MM.1S (cell line): Measurements from ENCODE around the gene GCC2.
"Not testable (repeated sequence)": the region's sequence is repeated elsewhere in the genome, so short reads cannot be mapped to it uniquely, and the experiment has no call there.

Source experiments
- DNase-seq: peaks from one replicate; pipeline ENCODE4 v3.0.0-alpha.2; 2015
- H2AFZ ChIP-seq: fragments of 300-600 bp; sonication (generic); 2 replicates; pipeline ENCODE4 v1.6.0; 2016; ENCODE audit warnings: antibody characterized with exemption, low read length
- H3F3A ChIP-seq: fragments of 300-600 bp; sonication (generic); 2 replicates; pipeline ENCODE4 v1.6.1; 2016; ENCODE audit warnings: mild to moderate bottlenecking, antibody characterized with exemption, low read length, moderate library complexity, mixed read lengths; ENCODE audit not compliant: insufficient read depth
- H3K27ac ChIP-seq: fragments of 300-600 bp; sonication (generic); 2 replicates; pipeline ENCODE4 v1.5.1; 2016; ENCODE audit warnings: mild to moderate bottlenecking, low read length
- H3K27me3 ChIP-seq: fragments of 300-600 bp; sonication (generic); replicated peaks from 2 replicates; pipeline ENCODE4 v1.6.0; 2016; ENCODE audit warnings: low read length; ENCODE audit not compliant: insufficient read depth
- H3K36me3 ChIP-seq: fragments of 300-600 bp; sonication (generic); replicated peaks from 2 replicates; pipeline ENCODE4 v1.6.1; 2016; ENCODE audit warnings: mild to moderate bottlenecking, low read length, mixed read lengths; ENCODE audit not compliant: insufficient read depth
- H3K4me1 ChIP-seq: fragments of 300-600 bp; sonication (generic); 2 replicates; pipeline ENCODE4 v1.6.1; 2016; ENCODE audit warnings: low read length, mixed read lengths
- H3K4me2 ChIP-seq: fragments of 300-600 bp; sonication (generic); 2 replicates; pipeline ENCODE4 v1.6.0; 2016; ENCODE audit warnings: low read depth, low read length
- H3K4me3 ChIP-seq: fragments of 300-600 bp; sonication (generic); 2 replicates; pipeline ENCODE4 v1.5.1; 2016; ENCODE audit warnings: low read length, mixed read lengths
- H3K79me2 ChIP-seq: fragments of 300-600 bp; sonication (generic); 2 replicates; pipeline ENCODE4 v1.6.1; 2016; ENCODE audit warnings: mixed run types, low read length, mixed read lengths
- H3K9ac ChIP-seq: fragments of 300-600 bp; sonication (generic); 2 replicates; pipeline ENCODE4 v1.6.1; 2016; ENCODE audit warnings: low read length, mixed read lengths
- H3K9me2 ChIP-seq: fragments of 300-600 bp; sonication (generic); replicated peaks from 2 replicates; pipeline ENCODE4 v1.6.1; 2016; ENCODE audit warnings: mild to moderate bottlenecking, low read length, mixed read lengths; ENCODE audit not compliant: insufficient read depth
- H3K9me3 ChIP-seq: fragments of 300-600 bp; sonication (generic); replicated peaks from 2 replicates; pipeline ENCODE4 v1.6.1; 2016; ENCODE audit warnings: mild to moderate bottlenecking, low read length, mixed read lengths; ENCODE audit not compliant: insufficient read depth
- H4K20me1 ChIP-seq: fragments of 300-600 bp; sonication (generic); 2 replicates; pipeline ENCODE4 v1.6.1; 2016; ENCODE audit warnings: mild to moderate bottlenecking, low read length, moderate library complexity, mixed read lengths; ENCODE audit not compliant: insufficient read depth
- EZH2 ChIP-seq: fragments of 300-600 bp; sonication (generic); optimal IDR thresholded peaks from 2 replicates; pipeline ENCODE3; 2017; ENCODE audit warnings: low read depth, mild to moderate bottlenecking, antibody characterized with exemption, low read length, mixed read lengths
- EZH2phosphoT487 ChIP-seq: fragments of 300-600 bp; sonication (generic); IDR thresholded peaks from 2 replicates; pipeline ENCODE4 v1.6.1; 2018; ENCODE audit warnings: antibody characterized with exemption, low read length
- TF ChIP-seq, protein P1 (sequence below): fragments of 300-600 bp; sonication (generic); IDR thresholded peaks from 2 replicates; pipeline ENCODE4 v1.5.1; 2016; ENCODE audit warnings: antibody characterized with exemption, low read length, mixed read lengths

Gene GCC2

GRCh38 chr2:108428286-108429009 lies 20.6 kb upstream of the GCC2 start:
- Histone ChIP-seq H3K27ac (no peak overlapping the region), H3K4me3 (no peak overlapping the region), H3F3A (no peaks in the 10 kb centered on the region), H3K9ac (no peak overlapping the region), H3K9me2 (no peaks in the 10 kb centered on the region), H2AFZ (no peak overlapping the region), H3K79me2 (no peaks in the 10 kb centered on the region), H3K27me3 (no peaks in the 10 kb centered on the region), H3K36me3 (no peaks in the 10 kb centered on the region), H3K4me2 (no peak overlapping the region), H4K20me1 (no peaks in the 10 kb centered on the region), H3K9me3 (no peaks in the 10 kb centered on the region), H3K4me1 (no peaks in the 10 kb centered on the region)
- TF ChIP-seq EZH2, result no peak
- TF ChIP-seq, protein P1, sequence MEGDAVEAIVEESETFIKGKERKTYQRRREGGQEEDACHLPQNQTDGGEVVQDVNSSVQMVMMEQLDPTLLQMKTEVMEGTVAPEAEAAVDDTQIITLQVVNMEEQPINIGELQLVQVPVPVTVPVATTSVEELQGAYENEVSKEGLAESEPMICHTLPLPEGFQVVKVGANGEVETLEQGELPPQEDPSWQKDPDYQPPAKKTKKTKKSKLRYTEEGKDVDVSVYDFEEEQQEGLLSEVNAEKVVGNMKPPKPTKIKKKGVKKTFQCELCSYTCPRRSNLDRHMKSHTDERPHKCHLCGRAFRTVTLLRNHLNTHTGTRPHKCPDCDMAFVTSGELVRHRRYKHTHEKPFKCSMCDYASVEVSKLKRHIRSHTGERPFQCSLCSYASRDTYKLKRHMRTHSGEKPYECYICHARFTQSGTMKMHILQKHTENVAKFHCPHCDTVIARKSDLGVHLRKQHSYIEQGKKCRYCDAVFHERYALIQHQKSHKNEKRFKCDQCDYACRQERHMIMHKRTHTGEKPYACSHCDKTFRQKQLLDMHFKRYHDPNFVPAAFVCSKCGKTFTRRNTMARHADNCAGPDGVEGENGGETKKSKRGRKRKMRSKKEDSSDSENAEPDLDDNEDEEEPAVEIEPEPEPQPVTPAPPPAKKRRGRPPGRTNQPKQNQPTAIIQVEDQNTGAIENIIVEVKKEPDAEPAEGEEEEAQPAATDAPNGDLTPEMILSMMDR, result no peak
- DNase-seq, result no peak

- H3K4me1 ChIP-seq, H2AFZ ChIP-seq, H3K4me2 ChIP-seq, H3K9ac ChIP-seq, H4K20me1 ChIP-seq, H3K36me3 ChIP-seq, H3F3A ChIP-seq, H3K4me3 ChIP-seq, H3K27ac ChIP-seq, H3K79me2 ChIP-seq, H3K9me2 ChIP-seq, H3K9me3 ChIP-seq, H3K27me3 ChIP-seq, DNase-seq: not testable (repeated sequence)
Observed at GRCh38 chr2:108435578-108435977, 13.4 kb upstream of the GCC2 start.

DNA sequence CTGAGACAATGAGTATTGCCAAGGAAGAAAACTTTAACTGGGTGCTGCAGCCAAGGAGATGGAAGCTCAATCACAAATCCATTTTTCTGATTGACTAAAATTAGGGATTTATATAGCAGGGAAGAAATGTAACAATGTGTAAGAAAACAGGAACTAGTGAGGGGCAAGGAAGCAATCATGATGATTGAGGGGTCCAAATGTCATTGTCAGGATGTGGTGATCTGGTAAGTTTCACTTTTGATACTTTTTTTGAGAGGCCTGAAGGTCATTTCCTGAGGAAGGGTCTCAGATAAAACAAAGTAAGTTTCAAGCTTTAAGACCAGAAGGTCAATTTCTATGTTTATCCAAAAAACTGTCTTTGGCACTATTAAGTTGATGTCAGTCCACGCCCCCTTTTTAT lies 12.0 kb upstream of the GCC2 start:
- Histone ChIP-seq H3K79me2 (no peaks in the 10 kb centered on the region), H3F3A (no peaks in the 10 kb centered on the region), H3K36me3 (no peaks in the 10 kb centered on the region), H3K27me3 (0 out of 2 replicates have a peak, but pooled peaks cover 4% of the 10 kb centered on the region), H4K20me1 (no peaks in the 10 kb centered on the region), H3K9ac (no peak overlapping the region), H3K9me3 (no peaks in the 10 kb centered on the region), H3K4me3 (no peak overlapping the region), H3K9me2 (no peaks in the 10 kb centered on the region), H3K4me1 (no peaks in the 10 kb centered on the region), H2AFZ (no peak overlapping the region), H3K27ac (no peak overlapping the region), H3K4me2 (no peak overlapping the region)
- no peak for DNase-seq
- no peak for TF ChIP-seq EZH2
- TF ChIP-seq, protein P1, result no peak
- no peak for TF ChIP-seq EZH2phosphoT487

DNA sequence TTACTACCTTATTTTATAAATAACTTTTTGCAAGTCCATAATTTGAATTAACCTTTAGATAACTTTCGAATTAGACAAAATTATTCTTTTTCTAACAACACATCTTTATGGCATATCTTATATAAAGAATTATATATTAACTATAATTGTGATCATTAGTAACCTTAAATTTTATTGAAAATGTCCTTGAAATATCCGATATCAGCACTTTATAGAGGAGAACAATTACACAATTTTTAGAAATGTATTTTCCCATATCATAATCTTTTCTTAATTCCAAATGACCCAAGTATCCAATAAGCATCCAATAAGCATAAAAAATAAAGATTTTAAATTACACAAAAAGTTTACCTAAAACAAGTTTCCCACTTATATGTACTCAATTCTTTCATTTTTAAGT lies 7.3 kb upstream of the GCC2 start:
- Histone ChIP-seq H3F3A (no peaks in the 10 kb centered on the region), H3K27ac (no peak overlapping the region), H3K36me3 (no peaks in the 10 kb centered on the region), H3K9me3 (no peaks in the 10 kb centered on the region), H3K9ac (no peak overlapping the region), H3K4me3 (no peak overlapping the region), H3K9me2 (no peaks in the 10 kb centered on the region), H4K20me1 (no peaks in the 10 kb centered on the region), H3K4me1 (no peaks in the 10 kb centered on the region), H3K79me2 (no peaks in the 10 kb centered on the region), H3K4me2 (peak overlapping the region; percentile 20; the same call in 1 of the 2 replicates), H2AFZ (no peak overlapping the region; the same call in 1 of the 2 replicates), H3K27me3 (0 out of 2 replicates have a peak, but pooled peaks cover 4% of the 10 kb centered on the region)
- DNase-seq, result no peak
- no peak for TF ChIP-seq EZH2phosphoT487
- no peak for TF ChIP-seq EZH2
- TF ChIP-seq, protein P1, result no peak
